RKO (cell line): ENCODE data around the gene SLC39A7.
A peak's percentile ranks its signal among the peaks of the same experiment; 100 is the strongest.

Experiments used
- DNase-seq: peaks from one replicate; pipeline ENCODE4 v3.0.0-alpha.2; 2016; ENCODE audit warnings: low spot score

The SLC39A7 gene

GRCh38 chr6:33170176-33171015, 30.3 kb upstream of the SLC39A7 start:
- no peak for DNase-seq

- DNase-seq, result no peak
Observed at GRCh38 chr6:33171016-33171879, 29.4 kb upstream of the SLC39A7 start.

- DNase-seq, result no peak
Observed at GRCh38 chr6:33171880-33172687, 28.6 kb upstream of the SLC39A7 start.

GRCh38 chr6:33172688-33173534, 27.8 kb upstream of the SLC39A7 start:
- peak; percentile 60 for DNase-seq

GRCh38 chr6:33173535-33174180, 27.0 kb upstream of the SLC39A7 start:
- no peak for DNase-seq

- DNase-seq, result no peak
Observed at GRCh38 chr6:33174784-33175183, 25.9 kb upstream of the SLC39A7 start.

- DNase-seq, result no peak
Observed at GRCh38 chr6:33175436-33176069, 25.1 kb upstream of the SLC39A7 start.

- no peak for DNase-seq
Observed at GRCh38 chr6:33176906-33177305, 23.8 kb upstream of the SLC39A7 start.

GRCh38 chr6:33177552-33178446, 22.9 kb upstream of the SLC39A7 start:
- DNase-seq, result no peak

- no peak for DNase-seq
Observed at GRCh38 chr6:33178755-33179475, 21.8 kb upstream of the SLC39A7 start.

GRCh38 chr6:33181141-33181540, 19.5 kb upstream of the SLC39A7 start:
- no peak for DNase-seq

GRCh38 chr6:33183071-33183683, 17.5 kb upstream of the SLC39A7 start:
- DNase-seq, result no peak

GRCh38 chr6:33185190-33185589, 15.5 kb upstream of the SLC39A7 start:
- DNase-seq, result no peak

- no peak for DNase-seq
Observed at GRCh38 chr6:33185654-33186187, 14.9 kb upstream of the SLC39A7 start.

- no peak for DNase-seq
Observed at GRCh38 chr6:33187809-33188208, 12.9 kb upstream of the SLC39A7 start.

- DNase-seq, result no peak
Observed at GRCh38 chr6:33189164-33189563, 11.5 kb upstream of the SLC39A7 start.

- DNase-seq, result no peak
Observed at GRCh38 chr6:33189625-33190448, 10.8 kb upstream of the SLC39A7 start.
